GM23338 (cell line): Measurements from ENCODE around the gene WDR31. TPM values are rescaled to one million over a fixed set of nuclear protein-coding genes. Genes with fewer than 3 reads are reported as not detected.
A peak's percentile ranks its signal among the peaks of the same experiment; 100 is the strongest.

Experiments used
- ATAC-seq: fragments of 200-7000 bp; cut with Tn5 transposase; 3 replicates; pipeline ENCODE4 v1.9.1; 2020
- DNase-seq: peaks from one replicate; pipeline ENCODE4 v3.0.0-alpha.2; 2015; ENCODE audit warnings: low spot score
- H2AFZ ChIP-seq: fragments of 200-600 bp; sonication (generic); 2 replicates; pipeline ENCODE4 v1.8.0; 2016; ENCODE audit warnings: antibody characterized with exemption, mild to moderate bottlenecking, moderate library complexity
- H3F3A ChIP-seq: fragments of 200-600 bp; sonication (generic); replicated peaks from 2 replicates; pipeline ENCODE4 v1.8.0; 2017; ENCODE audit warnings: antibody characterized with exemption, mixed run types, low read depth
- H3K27ac ChIP-seq: fragments of 200-600 bp; sonication (generic); 2 replicates; pipeline ENCODE4 v1.6.1; 2016; ENCODE audit warnings: low read depth
- H3K27me3 ChIP-seq: fragments of 200-600 bp; sonication (generic); 2 replicates; pipeline ENCODE4 v1.8.0; 2016; ENCODE audit warnings: mild to moderate bottlenecking, mixed run types, moderate library complexity; ENCODE audit not compliant: insufficient read depth
- H3K36me3 ChIP-seq: fragments of 200-600 bp; sonication (generic); 2 replicates; pipeline ENCODE4 v1.8.0; 2016; ENCODE audit warnings: mild to moderate bottlenecking; ENCODE audit not compliant: insufficient read depth
- H3K4me1 ChIP-seq: fragments of 200-600 bp; sonication (generic); 2 replicates; pipeline ENCODE4 v1.8.0; 2016; ENCODE audit warnings: mild to moderate bottlenecking, moderate library complexity; ENCODE audit not compliant: insufficient read depth
- H3K4me2 ChIP-seq: fragments of 200-600 bp; sonication (generic); 2 replicates; pipeline ENCODE4 v1.7.1; 2017; ENCODE audit warnings: mixed run types
- H3K4me3 ChIP-seq: fragments of 200-600 bp; sonication (generic); 2 replicates; pipeline ENCODE4 v1.6.1; 2016; ENCODE audit warnings: mixed run types
- H3K79me2 ChIP-seq: fragments of 200-600 bp; sonication (generic); replicated peaks from 2 replicates; pipeline ENCODE4 v1.8.0; 2017; ENCODE audit warnings: mild to moderate bottlenecking; ENCODE audit not compliant: insufficient read depth
- H3K9me2 ChIP-seq: fragments of 200-600 bp; sonication (generic); 2 replicates; pipeline ENCODE4 v1.8.0; 2017; ENCODE audit not compliant: insufficient read depth
- H4K20me1 ChIP-seq: fragments of 200-600 bp; sonication (generic); replicated peaks from 2 replicates; pipeline ENCODE4 v1.8.0; 2017; ENCODE audit warnings: mild to moderate bottlenecking; ENCODE audit not compliant: insufficient read depth
- H3K27ac Mint-ChIP-seq: 2 replicates; pipeline ENCODE4 v1.8.0; 2020; ENCODE audit warnings: inconsistent platforms, mild to moderate bottlenecking, moderate library complexity, mixed read lengths
- H3K27me3 Mint-ChIP-seq: 3 replicates; pipeline ENCODE4 v1.8.0; 2022; ENCODE audit warnings: low read depth, mild to moderate bottlenecking, moderate library complexity, mixed read lengths, inconsistent platforms; ENCODE audit not compliant: insufficient read depth, poor library complexity
- H3K36me3 Mint-ChIP-seq: 3 replicates; pipeline ENCODE4 v1.8.0; 2021; ENCODE audit warnings: low read depth, mild to moderate bottlenecking, inconsistent platforms, moderate library complexity, mixed read lengths
- H3K4me1 Mint-ChIP-seq: 3 replicates; pipeline ENCODE4 v1.8.0; 2020; ENCODE audit warnings: mild to moderate bottlenecking, inconsistent platforms, mixed read lengths
- H3K4me3 Mint-ChIP-seq: 3 replicates; pipeline ENCODE4 v1.8.0; 2021; ENCODE audit warnings: moderate library complexity, mild to moderate bottlenecking, inconsistent platforms, mixed read lengths
- H3K9me3 Mint-ChIP-seq: 3 replicates; pipeline ENCODE4 v1.8.0; 2020; ENCODE audit warnings: moderate library complexity, mild to moderate bottlenecking, inconsistent platforms, mixed read lengths
- CREB1 ChIP-seq: fragments of 250-450 bp; sonication (Bioruptor Pico); IDR thresholded peaks from 2 replicates; pipeline ENCODE4 v1.5.0; 2020; ENCODE audit warnings: low read depth, mild to moderate bottlenecking, moderate library complexity
- ETS1 ChIP-seq: IDR thresholded peaks from 2 replicates; pipeline ENCODE4 v1.6.1; 2016; ENCODE audit warnings: antibody characterized with exemption
- EZH2 ChIP-seq: fragments of 200-600 bp; sonication (generic); IDR thresholded peaks from one replicate; pipeline ENCODE4 v1.8.0; 2017; ENCODE audit warnings: antibody characterized with exemption, mild to moderate bottlenecking, low read depth; ENCODE audit not compliant: unreplicated experiment
- ZNF114 ChIP-seq: fragments of 250-450 bp; sonication (Bioruptor Pico); IDR thresholded peaks from 2 replicates; pipeline ENCODE4 v1.5.0; 2020; ENCODE audit warnings: mild to moderate bottlenecking, moderate library complexity
- ZNF331 ChIP-seq: fragments of 250-450 bp; sonication (Bioruptor Pico); IDR thresholded peaks from 2 replicates; pipeline ENCODE4 v1.5.0; 2020; ENCODE audit warnings: low read depth, mild to moderate bottlenecking, moderate library complexity
- polyA plus RNA-seq: library from polyadenylated mRNA; unstranded; fragments of >200 nt; fragmentation: Nextera tagmentation; extraction: Ambion mirVana; gene quantifications from 2 replicates; pipeline ENCODE4 v1.2.1, GENCODE V29; 2016
- total RNA-seq: library from RNA; depleted of rRNA; stranded (reverse); fragments of >200 nt; shearing (Covaris generic); gene quantifications from 2 replicates; pipeline ENCODE4 v1.2.3, GENCODE V29; 2014
- TF ChIP-seq, protein P1 (sequence below): IDR thresholded peaks from one replicate; pipeline ENCODE4 v1.6.1; 2018; ENCODE audit warnings: antibody characterized with exemption; ENCODE audit not compliant: unreplicated experiment
- TF ChIP-seq, protein P2 (sequence below), 2 experiments: fragments of 200-600 bp in 1 of 2; sonication (generic) in 1 of 2; conservative IDR thresholded peaks; 2 replicates each; pipeline versions ENCODE4 v1.5.1 to v1.6.1; 2016 to 2017; ENCODE audit warnings: antibody characterized with exemption in 2 of 2, low read depth in 2 of 2, mild to moderate bottlenecking in 2 of 2, moderate library complexity in 1 of 2
- TF ChIP-seq, protein P3 (sequence below): fragments of 250-450 bp; sonication (Bioruptor Pico); IDR thresholded peaks from 2 replicates; pipeline ENCODE4 v1.5.0; 2020; ENCODE audit warnings: mild to moderate bottlenecking, moderate library complexity

Gene WDR31
- total and polyA plus RNA-seq, 2 experiments from 2014 or later, result 0.13 to 0.63 TPM

GRCh38 chr9:113306566-113306965 lies 33.5 kb downstream of the WDR31 start (continued):
- TF ChIP-seq CREB1, result no peak
- TF ChIP-seq, protein P1, sequence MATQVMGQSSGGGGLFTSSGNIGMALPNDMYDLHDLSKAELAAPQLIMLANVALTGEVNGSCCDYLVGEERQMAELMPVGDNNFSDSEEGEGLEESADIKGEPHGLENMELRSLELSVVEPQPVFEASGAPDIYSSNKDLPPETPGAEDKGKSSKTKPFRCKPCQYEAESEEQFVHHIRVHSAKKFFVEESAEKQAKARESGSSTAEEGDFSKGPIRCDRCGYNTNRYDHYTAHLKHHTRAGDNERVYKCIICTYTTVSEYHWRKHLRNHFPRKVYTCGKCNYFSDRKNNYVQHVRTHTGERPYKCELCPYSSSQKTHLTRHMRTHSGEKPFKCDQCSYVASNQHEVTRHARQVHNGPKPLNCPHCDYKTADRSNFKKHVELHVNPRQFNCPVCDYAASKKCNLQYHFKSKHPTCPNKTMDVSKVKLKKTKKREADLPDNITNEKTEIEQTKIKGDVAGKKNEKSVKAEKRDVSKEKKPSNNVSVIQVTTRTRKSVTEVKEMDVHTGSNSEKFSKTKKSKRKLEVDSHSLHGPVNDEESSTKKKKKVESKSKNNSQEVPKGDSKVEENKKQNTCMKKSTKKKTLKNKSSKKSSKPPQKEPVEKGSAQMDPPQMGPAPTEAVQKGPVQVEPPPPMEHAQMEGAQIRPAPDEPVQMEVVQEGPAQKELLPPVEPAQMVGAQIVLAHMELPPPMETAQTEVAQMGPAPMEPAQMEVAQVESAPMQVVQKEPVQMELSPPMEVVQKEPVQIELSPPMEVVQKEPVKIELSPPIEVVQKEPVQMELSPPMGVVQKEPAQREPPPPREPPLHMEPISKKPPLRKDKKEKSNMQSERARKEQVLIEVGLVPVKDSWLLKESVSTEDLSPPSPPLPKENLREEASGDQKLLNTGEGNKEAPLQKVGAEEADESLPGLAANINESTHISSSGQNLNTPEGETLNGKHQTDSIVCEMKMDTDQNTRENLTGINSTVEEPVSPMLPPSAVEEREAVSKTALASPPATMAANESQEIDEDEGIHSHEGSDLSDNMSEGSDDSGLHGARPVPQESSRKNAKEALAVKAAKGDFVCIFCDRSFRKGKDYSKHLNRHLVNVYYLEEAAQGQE, result no peak
- TF ChIP-seq, protein P2, sequence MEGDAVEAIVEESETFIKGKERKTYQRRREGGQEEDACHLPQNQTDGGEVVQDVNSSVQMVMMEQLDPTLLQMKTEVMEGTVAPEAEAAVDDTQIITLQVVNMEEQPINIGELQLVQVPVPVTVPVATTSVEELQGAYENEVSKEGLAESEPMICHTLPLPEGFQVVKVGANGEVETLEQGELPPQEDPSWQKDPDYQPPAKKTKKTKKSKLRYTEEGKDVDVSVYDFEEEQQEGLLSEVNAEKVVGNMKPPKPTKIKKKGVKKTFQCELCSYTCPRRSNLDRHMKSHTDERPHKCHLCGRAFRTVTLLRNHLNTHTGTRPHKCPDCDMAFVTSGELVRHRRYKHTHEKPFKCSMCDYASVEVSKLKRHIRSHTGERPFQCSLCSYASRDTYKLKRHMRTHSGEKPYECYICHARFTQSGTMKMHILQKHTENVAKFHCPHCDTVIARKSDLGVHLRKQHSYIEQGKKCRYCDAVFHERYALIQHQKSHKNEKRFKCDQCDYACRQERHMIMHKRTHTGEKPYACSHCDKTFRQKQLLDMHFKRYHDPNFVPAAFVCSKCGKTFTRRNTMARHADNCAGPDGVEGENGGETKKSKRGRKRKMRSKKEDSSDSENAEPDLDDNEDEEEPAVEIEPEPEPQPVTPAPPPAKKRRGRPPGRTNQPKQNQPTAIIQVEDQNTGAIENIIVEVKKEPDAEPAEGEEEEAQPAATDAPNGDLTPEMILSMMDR (conservative IDR thresholded peaks at IDR 0.05; ENCODE audit: low read depth in 2 of 2), result no peak
- TF ChIP-seq ZNF114, result no peak

DNA sequence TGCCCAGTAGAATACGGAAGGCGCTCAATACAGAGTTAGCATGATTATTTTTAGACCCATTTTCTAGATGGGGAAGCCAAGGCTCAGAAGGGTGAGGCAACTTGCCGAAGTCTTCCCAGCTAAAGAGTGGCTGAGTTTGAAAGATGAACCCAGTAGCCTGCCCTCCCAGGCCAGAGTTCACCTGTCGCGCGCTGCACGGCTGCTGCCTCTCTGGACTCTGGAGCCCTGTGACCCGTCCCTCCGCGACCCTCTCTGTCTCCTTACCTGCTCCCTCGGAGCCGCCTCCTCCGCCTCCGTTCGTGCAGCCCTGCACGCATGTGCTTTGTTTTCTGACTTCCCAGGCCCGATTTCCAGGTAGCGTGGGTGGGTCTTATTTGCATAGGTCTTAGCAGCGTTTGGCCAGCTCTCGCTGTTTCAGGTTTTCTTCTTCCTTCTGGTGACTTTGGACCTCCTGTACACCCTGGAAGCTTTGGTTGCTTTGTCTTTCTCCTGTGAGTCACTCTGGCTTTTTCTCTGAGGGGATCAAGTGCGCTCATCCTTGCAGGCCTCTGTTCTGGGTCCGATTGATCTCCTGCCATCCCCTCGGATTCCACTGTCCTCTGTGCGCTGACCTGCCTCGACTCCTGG lies 37.2 kb downstream of the WDR31 start, which contains the start of gene RNF183:
RNF183 (minus strand) TSS at position 585 of the 627 bp plus-strand sequence. CDS start 5,192 bp downstream, outside the sequence.
- peak; percentile 71 for ATAC-seq
- Histone ChIP-seq H3K9me2 (no peaks in the 10 kb centered on the region), H3K4me2 (no peak within 1 kb of the TSS), H4K20me1 (no peaks in the 10 kb centered on the region), H3K79me2 (no peaks in the 10 kb centered on the region), H3K4me1 (no peaks in the 10 kb centered on the region), H3K36me3 (no peaks in the 10 kb centered on the region), H3F3A (no peaks in the 10 kb centered on the region), H3K27ac (no peak within 1 kb of the TSS), H2AFZ (peak within 1 kb of the TSS; percentile 89), H3K4me3 (no peak within 1 kb of the TSS), H3K27me3 (no peaks in the 10 kb centered on the region)
- DNase-seq, result peak; percentile 37
- Mint-ChIP-seq H3K27ac (no peak within 1 kb of the TSS), H3K36me3 (no peaks in the 10 kb centered on the region), H3K9me3 (no peaks in the 10 kb centered on the region), H3K27me3 (peaks cover 3% of the 10 kb centered on the region), H3K4me3 (no peak within 1 kb of the TSS), H3K4me1 (peaks cover 7% of the 10 kb centered on the region; the same call in 2 of the 3 replicates)
- TF ChIP-seq ETS1 (no peak), EZH2 (no peak), ZNF331 (CRISPR knock-in tag) (no peak)
- TF ChIP-seq, protein P3, sequence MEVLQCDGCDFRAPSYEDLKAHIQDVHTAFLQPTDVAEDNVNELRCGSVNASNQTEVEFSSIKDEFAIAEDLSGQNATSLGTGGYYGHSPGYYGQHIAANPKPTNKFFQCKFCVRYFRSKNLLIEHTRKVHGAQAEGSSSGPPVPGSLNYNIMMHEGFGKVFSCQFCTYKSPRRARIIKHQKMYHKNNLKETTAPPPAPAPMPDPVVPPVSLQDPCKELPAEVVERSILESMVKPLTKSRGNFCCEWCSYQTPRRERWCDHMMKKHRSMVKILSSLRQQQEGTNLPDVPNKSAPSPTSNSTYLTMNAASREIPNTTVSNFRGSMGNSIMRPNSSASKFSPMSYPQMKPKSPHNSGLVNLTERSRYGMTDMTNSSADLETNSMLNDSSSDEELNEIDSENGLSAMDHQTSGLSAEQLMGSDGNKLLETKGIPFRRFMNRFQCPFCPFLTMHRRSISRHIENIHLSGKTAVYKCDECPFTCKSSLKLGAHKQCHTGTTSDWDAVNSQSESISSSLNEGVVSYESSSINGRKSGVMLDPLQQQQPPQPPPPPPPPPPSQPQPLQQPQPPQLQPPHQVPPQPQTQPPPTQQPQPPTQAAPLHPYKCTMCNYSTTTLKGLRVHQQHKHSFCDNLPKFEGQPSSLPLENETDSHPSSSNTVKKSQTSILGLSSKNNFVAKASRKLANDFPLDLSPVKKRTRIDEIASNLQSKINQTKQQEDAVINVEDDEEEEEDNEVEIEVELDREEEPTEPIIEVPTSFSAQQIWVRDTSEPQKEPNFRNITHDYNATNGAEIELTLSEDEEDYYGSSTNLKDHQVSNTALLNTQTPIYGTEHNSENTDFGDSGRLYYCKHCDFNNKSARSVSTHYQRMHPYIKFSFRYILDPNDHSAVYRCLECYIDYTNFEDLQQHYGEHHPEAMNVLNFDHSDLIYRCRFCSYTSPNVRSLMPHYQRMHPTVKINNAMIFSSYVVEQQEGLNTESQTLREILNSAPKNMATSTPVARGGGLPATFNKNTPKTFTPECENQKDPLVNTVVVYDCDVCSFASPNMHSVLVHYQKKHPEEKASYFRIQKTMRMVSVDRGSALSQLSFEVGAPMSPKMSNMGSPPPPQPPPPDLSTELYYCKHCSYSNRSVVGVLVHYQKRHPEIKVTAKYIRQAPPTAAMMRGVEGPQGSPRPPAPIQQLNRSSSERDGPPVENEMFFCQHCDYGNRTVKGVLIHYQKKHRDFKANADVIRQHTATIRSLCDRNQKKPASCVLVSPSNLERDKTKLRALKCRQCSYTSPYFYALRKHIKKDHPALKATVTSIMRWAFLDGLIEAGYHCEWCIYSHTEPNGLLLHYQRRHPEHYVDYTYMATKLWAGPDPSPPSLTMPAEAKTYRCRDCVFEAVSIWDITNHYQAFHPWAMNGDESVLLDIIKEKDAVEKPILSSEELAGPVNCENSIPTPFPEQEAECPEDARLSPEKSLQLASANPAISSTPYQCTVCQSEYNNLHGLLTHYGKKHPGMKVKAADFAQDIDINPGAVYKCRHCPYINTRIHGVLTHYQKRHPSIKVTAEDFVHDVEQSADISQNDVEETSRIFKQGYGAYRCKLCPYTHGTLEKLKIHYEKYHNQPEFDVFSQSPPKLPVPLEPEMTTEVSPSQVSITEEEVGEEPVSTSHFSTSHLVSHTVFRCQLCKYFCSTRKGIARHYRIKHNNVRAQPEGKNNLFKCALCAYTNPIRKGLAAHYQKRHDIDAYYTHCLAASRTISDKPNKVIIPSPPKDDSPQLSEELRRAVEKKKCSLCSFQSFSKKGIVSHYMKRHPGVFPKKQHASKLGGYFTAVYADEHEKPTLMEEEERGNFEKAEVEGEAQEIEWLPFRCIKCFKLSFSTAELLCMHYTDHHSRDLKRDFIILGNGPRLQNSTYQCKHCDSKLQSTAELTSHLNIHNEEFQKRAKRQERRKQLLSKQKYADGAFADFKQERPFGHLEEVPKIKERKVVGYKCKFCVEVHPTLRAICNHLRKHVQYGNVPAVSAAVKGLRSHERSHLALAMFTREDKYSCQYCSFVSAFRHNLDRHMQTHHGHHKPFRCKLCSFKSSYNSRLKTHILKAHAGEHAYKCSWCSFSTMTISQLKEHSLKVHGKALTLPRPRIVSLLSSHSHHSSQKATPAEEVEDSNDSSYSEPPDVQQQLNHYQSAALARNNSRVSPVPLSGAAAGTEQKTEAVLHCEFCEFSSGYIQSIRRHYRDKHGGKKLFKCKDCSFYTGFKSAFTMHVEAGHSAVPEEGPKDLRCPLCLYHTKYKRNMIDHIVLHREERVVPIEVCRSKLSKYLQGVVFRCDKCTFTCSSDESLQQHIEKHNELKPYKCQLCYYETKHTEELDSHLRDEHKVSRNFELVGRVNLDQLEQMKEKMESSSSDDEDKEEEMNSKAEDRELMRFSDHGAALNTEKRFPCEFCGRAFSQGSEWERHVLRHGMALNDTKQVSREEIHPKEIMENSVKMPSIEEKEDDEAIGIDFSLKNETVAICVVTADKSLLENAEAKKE (CRISPR knock-in tag), result no peak
